GM12875 (cell line): Measurements from ENCODE around the gene ARMH3.

Experiments
- H3K4me3 ChIP-seq: one replicate; pipeline ENCODE4 v1.5.1; 2011; ENCODE audit warnings: low read depth, low read length, control low read depth
- TF ChIP-seq, protein P1 (sequence below): IDR thresholded peaks from 2 replicates; pipeline ENCODE4 v1.5.1; 2011; ENCODE audit warnings: low read depth, mild to moderate bottlenecking, control low read depth, inconsistent platforms, low read length, moderate library complexity, borderline replicate concordance; ENCODE audit not compliant: insufficient read depth

The ARMH3 gene

DNA sequence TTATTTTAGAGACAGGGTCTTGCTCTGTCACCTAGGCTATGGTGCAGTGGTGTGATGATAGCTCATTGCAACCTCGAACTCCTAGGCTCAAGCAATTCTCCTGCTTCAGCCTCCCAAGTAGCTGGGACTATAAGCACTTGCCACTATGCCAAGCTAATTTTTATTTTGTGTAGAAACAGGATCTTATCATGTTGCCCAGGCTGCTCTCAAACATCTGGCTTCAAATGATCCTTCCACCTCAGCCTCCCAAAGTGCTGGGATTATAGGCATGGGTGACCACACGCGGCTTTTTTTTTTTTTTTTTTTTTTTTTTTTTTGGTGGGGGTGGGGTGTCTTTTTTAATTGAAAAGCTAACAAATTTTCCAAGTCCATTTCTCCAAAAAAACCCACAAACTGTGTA is 27.6 kb upstream of the ARMH3 start:
- H3K4me3 ChIP-seq = no peak overlapping the region
- TF ChIP-seq, protein P1, sequence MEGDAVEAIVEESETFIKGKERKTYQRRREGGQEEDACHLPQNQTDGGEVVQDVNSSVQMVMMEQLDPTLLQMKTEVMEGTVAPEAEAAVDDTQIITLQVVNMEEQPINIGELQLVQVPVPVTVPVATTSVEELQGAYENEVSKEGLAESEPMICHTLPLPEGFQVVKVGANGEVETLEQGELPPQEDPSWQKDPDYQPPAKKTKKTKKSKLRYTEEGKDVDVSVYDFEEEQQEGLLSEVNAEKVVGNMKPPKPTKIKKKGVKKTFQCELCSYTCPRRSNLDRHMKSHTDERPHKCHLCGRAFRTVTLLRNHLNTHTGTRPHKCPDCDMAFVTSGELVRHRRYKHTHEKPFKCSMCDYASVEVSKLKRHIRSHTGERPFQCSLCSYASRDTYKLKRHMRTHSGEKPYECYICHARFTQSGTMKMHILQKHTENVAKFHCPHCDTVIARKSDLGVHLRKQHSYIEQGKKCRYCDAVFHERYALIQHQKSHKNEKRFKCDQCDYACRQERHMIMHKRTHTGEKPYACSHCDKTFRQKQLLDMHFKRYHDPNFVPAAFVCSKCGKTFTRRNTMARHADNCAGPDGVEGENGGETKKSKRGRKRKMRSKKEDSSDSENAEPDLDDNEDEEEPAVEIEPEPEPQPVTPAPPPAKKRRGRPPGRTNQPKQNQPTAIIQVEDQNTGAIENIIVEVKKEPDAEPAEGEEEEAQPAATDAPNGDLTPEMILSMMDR = no peak

DNA sequence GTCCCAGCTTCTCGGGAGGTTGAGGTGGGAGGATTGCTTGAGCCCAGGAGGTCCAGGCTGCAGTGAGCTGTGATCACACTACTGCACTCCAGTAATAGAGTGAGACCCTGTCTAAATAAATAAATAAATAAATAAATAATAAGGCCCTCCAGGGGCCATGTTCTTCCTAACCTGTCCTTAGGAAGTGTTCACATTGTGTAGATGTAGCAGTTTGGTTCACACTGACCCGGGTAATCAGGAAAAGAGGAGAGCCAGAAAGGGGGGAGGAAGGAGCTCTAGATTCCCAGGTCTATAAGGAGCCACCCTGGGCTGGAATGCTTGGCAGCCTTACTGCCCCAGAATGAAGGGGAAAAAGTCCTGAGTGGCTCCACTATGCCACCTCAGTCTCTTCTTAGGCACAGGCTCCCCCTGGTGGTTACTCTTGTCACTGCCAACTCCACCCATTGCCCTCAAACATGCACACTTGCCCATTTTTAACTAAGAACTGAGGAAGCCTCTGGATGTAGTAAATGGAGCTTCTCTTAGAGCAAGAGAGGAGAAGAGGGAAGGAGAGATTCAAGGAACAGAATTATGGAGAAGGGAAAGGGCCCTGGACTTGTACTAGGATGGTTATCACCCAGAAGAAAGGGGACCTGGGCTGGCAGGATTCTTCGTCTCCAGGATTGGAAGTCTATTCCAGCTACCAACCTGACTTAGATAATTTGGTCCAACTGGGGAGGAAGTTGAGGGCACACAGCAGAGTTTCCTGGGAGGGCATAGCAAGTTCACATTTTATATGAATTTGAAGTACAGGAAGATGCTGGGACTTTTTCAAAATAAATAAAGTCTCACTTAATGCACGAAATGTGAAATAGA is 16.9 kb upstream of the ARMH3 start:
- TF ChIP-seq, protein P1 = peak; percentile 90

DNA sequence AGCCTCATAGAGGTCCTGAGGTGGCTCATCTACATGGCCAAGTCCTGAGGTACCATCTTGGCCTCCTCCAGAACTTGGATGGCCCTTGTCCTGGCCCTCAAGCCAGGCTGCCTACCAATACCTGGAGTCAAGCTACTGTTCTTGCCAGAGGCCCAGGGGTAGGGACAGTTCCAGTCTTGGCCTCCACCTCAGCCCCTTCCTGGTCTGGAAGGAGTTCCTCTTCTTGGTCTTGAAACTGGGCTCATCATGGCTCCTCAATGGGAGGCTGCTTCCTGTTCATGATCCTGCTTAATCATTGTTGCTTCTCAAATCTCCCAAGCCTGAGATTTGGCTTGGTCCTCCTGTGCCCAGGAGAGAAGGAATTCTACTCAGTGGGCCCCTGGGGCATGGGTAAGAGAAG is 13.1 kb upstream of the ARMH3 start:
- TF ChIP-seq, protein P1 = no peak

More for the DNA sequence above, 16.9 kb upstream of the ARMH3 start:
- H3K4me3 ChIP-seq = no peak overlapping the region

DNA sequence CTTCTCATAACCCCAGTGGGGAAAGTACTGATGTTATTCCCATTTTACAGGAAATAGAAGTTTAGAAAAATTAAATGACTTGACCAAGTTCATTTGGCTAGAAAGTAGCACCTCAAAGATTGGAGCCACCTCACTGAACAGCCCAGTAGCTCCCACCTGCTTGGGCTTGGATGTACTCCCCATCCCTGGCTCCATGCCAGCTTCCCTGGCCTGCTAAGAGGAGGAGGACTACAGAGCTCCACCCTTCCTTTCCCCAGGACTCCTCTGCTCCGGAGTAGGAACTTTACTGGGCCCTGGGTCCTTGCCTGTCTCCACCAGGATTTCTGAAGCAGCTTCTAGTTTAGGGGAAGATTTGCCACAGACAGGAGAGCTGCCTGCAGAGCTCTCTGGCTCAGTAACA is 12.2 kb upstream of the ARMH3 start:
- no peak overlapping the region for H3K4me3 ChIP-seq

More for the DNA sequence above, 13.1 kb upstream of the ARMH3 start:
- no peak overlapping the region for H3K4me3 ChIP-seq

DNA sequence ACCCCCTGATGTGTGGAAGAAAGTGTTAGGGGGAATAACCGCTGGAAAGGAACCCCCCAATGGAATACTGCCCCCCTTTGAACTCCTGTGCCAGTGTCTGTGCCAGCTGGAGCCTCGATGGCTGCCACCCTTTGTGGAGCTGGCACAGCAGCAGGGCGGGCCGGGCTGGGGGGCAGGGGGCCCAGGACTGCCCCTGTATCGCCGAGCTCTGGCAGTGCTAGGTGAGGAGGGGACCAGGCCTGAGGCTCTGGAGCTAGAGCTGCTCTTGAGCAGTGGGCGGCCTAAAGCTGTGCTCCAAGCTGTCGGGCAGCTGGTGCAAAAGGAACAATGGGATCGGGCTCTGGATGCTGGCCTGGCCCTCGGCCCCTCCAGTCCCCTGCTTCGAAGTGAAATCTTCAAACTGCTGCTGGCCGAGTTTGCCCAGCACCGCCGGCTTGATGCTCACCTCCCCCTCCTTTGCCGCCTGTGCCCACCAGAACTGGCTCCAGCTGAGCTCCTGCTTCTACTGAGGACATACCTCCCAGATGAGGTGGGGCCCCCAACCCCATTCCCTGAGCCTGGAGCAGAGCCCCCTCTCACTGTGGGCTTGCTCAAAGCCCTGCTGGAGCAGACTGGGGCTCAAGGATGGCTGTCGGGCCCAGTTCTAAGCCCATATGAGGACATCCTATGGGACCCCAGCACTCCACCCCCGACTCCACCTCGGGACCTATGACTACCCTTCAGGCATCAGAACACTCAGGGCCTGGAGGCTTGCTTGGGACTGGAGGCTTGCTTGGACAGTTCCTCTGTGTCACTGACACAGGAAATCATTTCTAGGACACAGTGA is 11.3 kb upstream of the ARMH3 start:
- no peak overlapping the region for H3K4me3 ChIP-seq
- TF ChIP-seq, protein P1 = no peak

More for the DNA sequence above, 12.2 kb upstream of the ARMH3 start:
- TF ChIP-seq, protein P1 = no peak

DNA sequence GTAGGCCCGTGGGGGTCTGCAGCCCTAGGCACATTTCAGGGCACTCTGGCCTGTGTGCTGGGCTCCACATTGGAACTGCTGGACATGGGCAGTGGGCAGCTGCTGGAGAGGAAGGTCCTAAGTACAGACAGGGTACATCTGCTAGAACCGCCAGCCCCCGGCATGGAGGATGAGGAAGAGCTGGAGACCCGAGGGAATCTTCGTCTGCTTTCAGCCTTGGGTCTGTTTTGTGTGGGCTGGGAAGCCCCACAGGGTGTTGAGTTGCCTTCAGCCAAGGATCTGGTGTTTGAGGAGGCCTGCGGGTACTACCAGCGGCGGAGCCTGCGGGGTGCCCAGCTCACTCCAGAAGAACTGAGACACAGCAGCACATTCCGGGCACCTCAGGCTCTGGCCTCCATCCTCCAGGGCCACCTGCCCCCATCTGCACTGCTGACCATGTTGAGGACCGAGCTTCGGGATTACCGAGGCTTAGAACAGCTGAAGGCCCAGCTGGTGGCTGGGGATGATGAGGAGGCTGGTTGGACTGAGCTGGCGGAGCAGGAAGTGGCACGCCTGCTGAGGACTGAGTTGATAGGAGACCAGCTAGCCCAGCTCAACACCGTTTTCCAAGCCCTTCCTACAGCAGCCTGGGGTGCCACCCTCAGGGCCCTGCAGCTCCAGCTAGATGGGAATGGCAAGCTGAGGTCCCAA is 10.6 kb upstream of the ARMH3 start:
- H3K4me3 ChIP-seq = peak overlapping the region; percentile 80
- TF ChIP-seq, protein P1 = no peak
